ENCODE data around the gene KSR2.

DNA sequence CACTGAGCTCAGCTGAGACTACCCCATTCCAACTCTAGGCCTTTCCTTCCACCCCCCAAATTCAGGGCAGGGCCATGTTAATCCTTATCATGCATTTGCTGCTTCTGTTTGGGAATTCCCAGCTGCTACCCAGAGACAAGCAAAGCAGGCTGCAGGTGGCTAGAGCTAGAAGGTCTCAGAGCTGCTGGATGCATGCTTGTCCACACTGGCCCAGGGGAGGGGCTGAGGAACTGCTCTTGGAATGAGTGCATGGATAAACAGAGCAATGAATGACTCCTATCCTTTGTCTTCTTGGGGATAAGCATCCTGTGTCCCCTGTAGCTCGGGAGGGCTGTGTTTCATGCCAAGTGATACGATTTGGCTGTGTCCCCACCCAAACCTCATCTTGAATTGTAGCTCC lies 470.5 kb downstream of the KSR2 start:
- TF ChIP-seq, protein P1, sequence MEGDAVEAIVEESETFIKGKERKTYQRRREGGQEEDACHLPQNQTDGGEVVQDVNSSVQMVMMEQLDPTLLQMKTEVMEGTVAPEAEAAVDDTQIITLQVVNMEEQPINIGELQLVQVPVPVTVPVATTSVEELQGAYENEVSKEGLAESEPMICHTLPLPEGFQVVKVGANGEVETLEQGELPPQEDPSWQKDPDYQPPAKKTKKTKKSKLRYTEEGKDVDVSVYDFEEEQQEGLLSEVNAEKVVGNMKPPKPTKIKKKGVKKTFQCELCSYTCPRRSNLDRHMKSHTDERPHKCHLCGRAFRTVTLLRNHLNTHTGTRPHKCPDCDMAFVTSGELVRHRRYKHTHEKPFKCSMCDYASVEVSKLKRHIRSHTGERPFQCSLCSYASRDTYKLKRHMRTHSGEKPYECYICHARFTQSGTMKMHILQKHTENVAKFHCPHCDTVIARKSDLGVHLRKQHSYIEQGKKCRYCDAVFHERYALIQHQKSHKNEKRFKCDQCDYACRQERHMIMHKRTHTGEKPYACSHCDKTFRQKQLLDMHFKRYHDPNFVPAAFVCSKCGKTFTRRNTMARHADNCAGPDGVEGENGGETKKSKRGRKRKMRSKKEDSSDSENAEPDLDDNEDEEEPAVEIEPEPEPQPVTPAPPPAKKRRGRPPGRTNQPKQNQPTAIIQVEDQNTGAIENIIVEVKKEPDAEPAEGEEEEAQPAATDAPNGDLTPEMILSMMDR (IDR thresholded peaks at IDR 0.05): no peak
- no peak for TF ChIP-seq POLR2A (IDR thresholded peaks at IDR 0.05)
